Measurements from ENCODE around the gene PCNX2. TPM values are rescaled to one million over a fixed set of nuclear protein-coding genes. Genes with fewer than 3 reads are reported as not detected.

PCNX2 gene
- total RNA-seq, 1 donor from 2014 or later, result 12.8 TPM

GRCh38 chr1:233230011-233230410, 65.5 kb downstream of the PCNX2 start:
- peaks cover 1% of the 10 kb centered on the region for H3K36me3 Mint-ChIP-seq (ENCODE audit: low read depth)
- no peaks in the 10 kb centered on the region for H3K27me3 Mint-ChIP-seq (ENCODE audit: low read depth)
- DNase-seq (ENCODE audit: low spot score), result no peak
- intact Hi-C loops (cut with micrococcal nuclease), result no loop called here
- H3K27ac Mint-ChIP-seq, result no peak overlapping the region
- peaks cover 6% of the 10 kb centered on the region for H3K4me1 Mint-ChIP-seq (ENCODE audit: low read depth)
- H3K9me3 Mint-ChIP-seq, result no peaks in the 10 kb centered on the region
- H3K4me3 Mint-ChIP-seq (ENCODE audit: low read depth), result no peak overlapping the region

- Mint-ChIP-seq H3K9me3 (no peaks in the 10 kb centered on the region), H3K4me3 (ENCODE audit: low read depth) (no peak overlapping the region), H3K36me3 (ENCODE audit: low read depth) (no peaks in the 10 kb centered on the region), H3K27me3 (ENCODE audit: low read depth) (no peaks in the 10 kb centered on the region), H3K4me1 (ENCODE audit: low read depth) (peaks cover 6% of the 10 kb centered on the region), H3K27ac (no peak overlapping the region)
- no peak for DNase-seq (ENCODE audit: low spot score)
- intact Hi-C loops (cut with micrococcal nuclease), result no loop called here
These were observed 66.2 kb downstream of the PCNX2 start for GRCh38 chr1:233229288-233229687.

GRCh38 chr1:233227930-233228465, 67.5 kb downstream of the PCNX2 start:
- peaks cover 6% of the 10 kb centered on the region for H3K4me1 Mint-ChIP-seq (ENCODE audit: low read depth)
- no peaks in the 10 kb centered on the region for H3K27me3 Mint-ChIP-seq (ENCODE audit: low read depth)
- no peak for DNase-seq (ENCODE audit: low spot score)
- no peaks in the 10 kb centered on the region for H3K9me3 Mint-ChIP-seq
- no peaks in the 10 kb centered on the region for H3K36me3 Mint-ChIP-seq (ENCODE audit: low read depth)
- no peak overlapping the region for H3K4me3 Mint-ChIP-seq (ENCODE audit: low read depth)
- intact Hi-C loops (cut with micrococcal nuclease), result no loop called here
- no peak overlapping the region for H3K27ac Mint-ChIP-seq

GRCh38 chr1:233224311-233224710, 71.2 kb downstream of the PCNX2 start:
- Mint-ChIP-seq H3K4me1 (ENCODE audit: low read depth) (peaks cover 6% of the 10 kb centered on the region), H3K27me3 (ENCODE audit: low read depth) (no peaks in the 10 kb centered on the region), H3K36me3 (ENCODE audit: low read depth) (peaks cover 11% of the 10 kb centered on the region), H3K9me3 (no peaks in the 10 kb centered on the region), H3K4me3 (ENCODE audit: low read depth) (no peak overlapping the region), H3K27ac (no peak overlapping the region)
- no peak for DNase-seq (ENCODE audit: low spot score)
- intact Hi-C loops (cut with micrococcal nuclease), result no loop called here

GRCh38 chr1:233217832-233218231, 77.7 kb downstream of the PCNX2 start:
- peaks cover 17% of the 10 kb centered on the region for H3K36me3 Mint-ChIP-seq (ENCODE audit: low read depth)

GRCh38 chr1:233216009-233216408, 79.5 kb downstream of the PCNX2 start:
- H3K27ac Mint-ChIP-seq, result no peak overlapping the region
- intact Hi-C loops (cut with micrococcal nuclease), result no loop called here
- no peaks in the 10 kb centered on the region for H3K4me1 Mint-ChIP-seq (ENCODE audit: low read depth)
- DNase-seq (ENCODE audit: low spot score), result no peak
- H3K27me3 Mint-ChIP-seq (ENCODE audit: low read depth), result no peaks in the 10 kb centered on the region
- peaks cover 17% of the 10 kb centered on the region for H3K36me3 Mint-ChIP-seq (ENCODE audit: low read depth)
- no peaks in the 10 kb centered on the region for H3K9me3 Mint-ChIP-seq
- H3K4me3 Mint-ChIP-seq (ENCODE audit: low read depth), result no peak overlapping the region

More at GRCh38 chr1:233217832-233218231, 77.7 kb downstream of the PCNX2 start:
- Mint-ChIP-seq H3K9me3 (no peaks in the 10 kb centered on the region), H3K27ac (no peak overlapping the region), H3K4me1 (ENCODE audit: low read depth) (no peaks in the 10 kb centered on the region), H3K4me3 (ENCODE audit: low read depth) (no peak overlapping the region), H3K27me3 (ENCODE audit: low read depth) (no peaks in the 10 kb centered on the region)
- no peak for DNase-seq (ENCODE audit: low spot score)
- intact Hi-C loops (cut with micrococcal nuclease), result no loop called here

- H3K27ac Mint-ChIP-seq, result no peak overlapping the region
- H3K4me3 Mint-ChIP-seq (ENCODE audit: low read depth), result no peak overlapping the region
- no peak for DNase-seq (ENCODE audit: low spot score)
- no peaks in the 10 kb centered on the region for H3K27me3 Mint-ChIP-seq (ENCODE audit: low read depth)
- H3K9me3 Mint-ChIP-seq, result no peaks in the 10 kb centered on the region
- no peaks in the 10 kb centered on the region for H3K4me1 Mint-ChIP-seq (ENCODE audit: low read depth)
- H3K36me3 Mint-ChIP-seq (ENCODE audit: low read depth), result peaks cover 12% of the 10 kb centered on the region
- intact Hi-C loops (cut with micrococcal nuclease), result no loop called here
These were observed 80.3 kb downstream of the PCNX2 start for GRCh38 chr1:233215135-233215760.

GRCh38 chr1:233211595-233211994, 83.9 kb downstream of the PCNX2 start:
- Mint-ChIP-seq H3K4me1 (ENCODE audit: low read depth) (no peaks in the 10 kb centered on the region), H3K9me3 (no peaks in the 10 kb centered on the region), H3K27ac (no peak overlapping the region), H3K36me3 (ENCODE audit: low read depth) (peaks cover 5% of the 10 kb centered on the region), H3K4me3 (ENCODE audit: low read depth) (no peak overlapping the region), H3K27me3 (ENCODE audit: low read depth) (no peaks in the 10 kb centered on the region)
- intact Hi-C loops (cut with micrococcal nuclease), result no loop called here
- DNase-seq (ENCODE audit: low spot score), result no peak

GRCh38 chr1:233211106-233211505, 84.4 kb downstream of the PCNX2 start:
- Mint-ChIP-seq H3K4me3 (ENCODE audit: low read depth) (no peak overlapping the region), H3K36me3 (ENCODE audit: low read depth) (peaks cover 9% of the 10 kb centered on the region), H3K4me1 (ENCODE audit: low read depth) (no peaks in the 10 kb centered on the region), H3K27ac (no peak overlapping the region), H3K9me3 (no peaks in the 10 kb centered on the region), H3K27me3 (ENCODE audit: low read depth) (no peaks in the 10 kb centered on the region)
- no peak for DNase-seq (ENCODE audit: low spot score)
- intact Hi-C loops (cut with micrococcal nuclease), result no loop called here

GRCh38 chr1:233209481-233209880, 86.0 kb downstream of the PCNX2 start:
- Mint-ChIP-seq H3K27ac (no peak overlapping the region), H3K9me3 (no peaks in the 10 kb centered on the region), H3K4me3 (ENCODE audit: low read depth) (no peak overlapping the region), H3K36me3 (ENCODE audit: low read depth) (peaks cover 9% of the 10 kb centered on the region), H3K4me1 (ENCODE audit: low read depth) (no peaks in the 10 kb centered on the region), H3K27me3 (ENCODE audit: low read depth) (no peaks in the 10 kb centered on the region)
- intact Hi-C loops (cut with micrococcal nuclease), result no loop called here
- DNase-seq (ENCODE audit: low spot score), result no peak

GRCh38 chr1:233208687-233209086, 86.8 kb downstream of the PCNX2 start:
- no peaks in the 10 kb centered on the region for H3K27me3 Mint-ChIP-seq (ENCODE audit: low read depth)
- no peaks in the 10 kb centered on the region for H3K4me1 Mint-ChIP-seq (ENCODE audit: low read depth)
- H3K36me3 Mint-ChIP-seq (ENCODE audit: low read depth), result peaks cover 9% of the 10 kb centered on the region
- no peak overlapping the region for H3K27ac Mint-ChIP-seq
- no peaks in the 10 kb centered on the region for H3K9me3 Mint-ChIP-seq
- intact Hi-C loops (cut with micrococcal nuclease), result no loop called here
- H3K4me3 Mint-ChIP-seq (ENCODE audit: low read depth), result no peak overlapping the region
- DNase-seq (ENCODE audit: low spot score), result no peak

- no peak overlapping the region for H3K27ac Mint-ChIP-seq
- intact Hi-C loops (cut with micrococcal nuclease), result no loop called here
- H3K36me3 Mint-ChIP-seq (ENCODE audit: low read depth), result peaks cover 53% of the 10 kb centered on the region
These were observed 97.6 kb downstream of the PCNX2 start for GRCh38 chr1:233197940-233198339.

GRCh38 chr1:233193741-233194140, 101.8 kb downstream of the PCNX2 start:
- DNase-seq (ENCODE audit: low spot score), result no peak
- H3K36me3 Mint-ChIP-seq (ENCODE audit: low read depth), result peaks cover 42% of the 10 kb centered on the region
- intact Hi-C loops (cut with micrococcal nuclease), result no loop called here
- no peak overlapping the region for H3K27ac Mint-ChIP-seq
- peaks cover 9% of the 10 kb centered on the region for H3K4me1 Mint-ChIP-seq (ENCODE audit: low read depth)
- H3K27me3 Mint-ChIP-seq (ENCODE audit: low read depth), result no peaks in the 10 kb centered on the region
- H3K4me3 Mint-ChIP-seq (ENCODE audit: low read depth), result no peak overlapping the region
- H3K9me3 Mint-ChIP-seq, result peaks cover 23% of the 10 kb centered on the region

More at GRCh38 chr1:233197940-233198339, 97.6 kb downstream of the PCNX2 start:
- no peak for DNase-seq (ENCODE audit: low spot score)
- H3K9me3 Mint-ChIP-seq, result peaks cover 23% of the 10 kb centered on the region
- H3K4me3 Mint-ChIP-seq (ENCODE audit: low read depth), result no peak overlapping the region
- H3K4me1 Mint-ChIP-seq (ENCODE audit: low read depth), result peaks cover 5% of the 10 kb centered on the region
- no peaks in the 10 kb centered on the region for H3K27me3 Mint-ChIP-seq (ENCODE audit: low read depth)

Data from activated T-helper 2 cell treated with anti-CD3 and anti-CD28 coated beads, Interferon-gamma antibody, Interleukin-2, Interleukin-4, amounts not matched to agents 10 μg/mL and 5 μg/mL and 100 μg/mL, durations not matched to agents 14 hours and 24 hours and 36 hours (primary cell).